ENCODE data around the gene ZNF559.
A peak's percentile ranks its signal among the peaks of the same experiment; 100 is the strongest.
"Not testable (repeated sequence)": the region's sequence is repeated elsewhere in the genome, so short reads cannot be mapped to it uniquely, and the experiment has no call there.

Gene ZNF559

GRCh38 chr19:9323919-9324583 is at the start of gene ZNF559:
Gene ZNF559 (plus strand): TSS chr19:9324179. CDS start chr19:9338550, 14,371 bp downstream.
- peak; percentile 97 for DNase-seq

- DNase-seq: not testable (repeated sequence)
Observed at GRCh38 chr19:9283485-9283884, 40.5 kb upstream of the ZNF559 start.

- DNase-seq: no peak
Observed at GRCh38 chr19:9289231-9289884, 34.6 kb upstream of the ZNF559 start.

GRCh38 chr19:9295411-9295849 is 28.5 kb upstream of the ZNF559 start:
- DNase-seq: peak; percentile 31

GRCh38 chr19:9296336-9296735 is 27.6 kb upstream of the ZNF559 start:
- peak; percentile 6 for DNase-seq

- peak; percentile 91 for DNase-seq
Observed at GRCh38 chr19:9306443-9306842, 17.5 kb upstream of the ZNF559 start.

GRCh38 chr19:9308091-9308770 is 15.7 kb upstream of the ZNF559 start:
- peak; percentile 14 for DNase-seq

GRCh38 chr19:9309139-9309973 is 14.6 kb upstream of the ZNF559 start, which contains the start of gene ZNF699:
Gene ZNF699 (minus strand): TSS chr19:9309838. CDS start chr19:9305119, 4,719 bp downstream.
- DNase-seq: peak; percentile 99

- peak; percentile 94 for DNase-seq
Observed at GRCh38 chr19:9309974-9310446, 14.0 kb upstream of the ZNF559 start.

GRCh38 chr19:9313756-9314155 is 10.2 kb upstream of the ZNF559 start:
- DNase-seq: no peak

- no peak for DNase-seq
Observed at GRCh38 chr19:9321338-9321737, 2.6 kb upstream of the ZNF559 start.

GRCh38 chr19:9321756-9322155 is 2.2 kb upstream of the ZNF559 start:
- DNase-seq: not testable (repeated sequence)

- DNase-seq: not testable (repeated sequence)
Observed at GRCh38 chr19:9322201-9322600, 1.8 kb upstream of the ZNF559 start.

GRCh38 chr19:9323557-9323918 is 441 bp upstream of the ZNF559 start:
- peak; percentile 82 for DNase-seq

GRCh38 chr19:9324584-9324962 is 594 bp downstream of the ZNF559 start:
- DNase-seq: no peak

GRCh38 chr19:9329999-9330398 is 6.0 kb downstream of the ZNF559 start:
- DNase-seq: no peak

GRCh38 chr19:9342610-9343304 is 18.8 kb downstream of the ZNF559 start:
- no peak for DNase-seq

- DNase-seq: no peak
Observed at GRCh38 chr19:9345005-9345404, 21.0 kb downstream of the ZNF559 start.

GRCh38 chr19:9348253-9348652 is 24.3 kb downstream of the ZNF559 start:
- DNase-seq: no peak

- no peak for DNase-seq
Observed at GRCh38 chr19:9348671-9349070, 24.7 kb downstream of the ZNF559 start.

- no peak for DNase-seq
Observed at GRCh38 chr19:9352505-9352904, 28.5 kb downstream of the ZNF559 start.

GRCh38 chr19:9353011-9353410 is 29.0 kb downstream of the ZNF559 start:
- no peak for DNase-seq
